Gastrocnemius medialis (tissue), 4 donors: ENCODE data around the gene TUBB4B. TPM values are rescaled to one million over a fixed set of nuclear protein-coding genes. Genes with fewer than 3 reads are reported as not detected.

Source experiments
- ATAC-seq, 2 donors: fragments of 150-250 bp; one replicate each; pipeline ENCODE4 v1.9.1; 2016
- DNase-seq, 2 donors: peaks; one replicate each; pipeline ENCODE4 v3.0.0-alpha.2; 2019
- H3K27ac ChIP-seq, 4 donors: fragments of 200-600 bp; sonication (generic); 1 replicate in 1 of 4; 2 replicates in 3 of 4; pipeline ENCODE4 v1.5.1; 2016 to 2018; ENCODE audit warnings: mild to moderate bottlenecking in 2 of 4, moderate library complexity in 1 of 4
- H3K27me3 ChIP-seq, 3 donors: fragments of 200-600 bp; sonication (generic) in 2 of 3; 1 replicate in 1 of 3; 2 replicates in 2 of 3; pipeline versions ENCODE4 v1.5.1 to v1.6.0; 2016 to 2019; ENCODE audit warnings: mild to moderate bottlenecking in 1 of 3, moderate library complexity in 1 of 3
- H3K36me3 ChIP-seq, 2 donors: fragments of 200-600 bp; sonication (generic) in 1 of 2; one replicate each; pipeline ENCODE4 v1.5.1; 2017 to 2018
- H3K4me1 ChIP-seq, 2 donors: fragments of 200-600 bp; sonication (generic) in 1 of 2; one replicate each; pipeline ENCODE4 v1.5.1; 2016 to 2017; ENCODE audit warnings: mild to moderate bottlenecking in 2 of 2
- H3K4me3 ChIP-seq, 4 donors: fragments of 200-600 bp; sonication (generic) in 3 of 4; 1 replicate in 1 of 4; 2 replicates in 3 of 4; pipeline ENCODE4 v1.5.1; 2016 to 2019; ENCODE audit warnings: mild to moderate bottlenecking in 2 of 4
- H3K9me3 ChIP-seq, 3 donors: fragments of 200-600 bp; sonication (generic) in 2 of 3; 1 replicate in 1 of 3; 2 replicates in 2 of 3; pipeline ENCODE4 v1.5.1; 2016 to 2019
- POLR2A ChIP-seq, 2 donors: fragments of 450-650 bp; IDR thresholded peaks; one replicate each; pipeline ENCODE4 v1.6.1; 2017; ENCODE audit warnings: antibody characterized with exemption in 2 of 2, mild to moderate bottlenecking in 2 of 2, moderate library complexity in 2 of 2
- in situ Hi-C, 4 donors: fragments of 200-750 bp; cut with MboI; loops; one replicate each; pipeline versions ENCODE4 v1.15.0 to v1.8.0; 2017; ENCODE audit warnings: low sequenced_read_pairs in 4 of 4
- intact Hi-C: fragments of 100-400 bp; cut with DNase I; formaldehyde crosslinking; loops from one replicate; pipeline ENCODE4 v1.15.1; 2023; ENCODE audit warnings: low total_unique reads
- total RNA-seq, 4 donors: library from RNA; depleted of rRNA; stranded (reverse); fragments of >200 nt; gene quantifications; one replicate each; pipeline versions ENCODE4 v1.1.0 to v1.2.3, GENCODE V29; 2016
- TF ChIP-seq, protein P1 (sequence below), 5 experiments: fragments of 450-650 bp in 3 of 5; fragments of 200-600 bp in 2 of 5; sonication (generic) in 2 of 5; IDR thresholded peaks in 4 of 5; conservative IDR thresholded peaks in 1 of 5; 1 replicate in 4 of 5; 2 replicates in 1 of 5; pipeline ENCODE4 v1.5.1; 2016 to 2019; ENCODE audit warnings: antibody characterized with exemption in 5 of 5, mild to moderate bottlenecking in 3 of 5, moderate library complexity in 3 of 5

TUBB4B gene
- total RNA-seq, 4 donors from 2014 or later = 222 to 495 (median 363) TPM

DNA sequence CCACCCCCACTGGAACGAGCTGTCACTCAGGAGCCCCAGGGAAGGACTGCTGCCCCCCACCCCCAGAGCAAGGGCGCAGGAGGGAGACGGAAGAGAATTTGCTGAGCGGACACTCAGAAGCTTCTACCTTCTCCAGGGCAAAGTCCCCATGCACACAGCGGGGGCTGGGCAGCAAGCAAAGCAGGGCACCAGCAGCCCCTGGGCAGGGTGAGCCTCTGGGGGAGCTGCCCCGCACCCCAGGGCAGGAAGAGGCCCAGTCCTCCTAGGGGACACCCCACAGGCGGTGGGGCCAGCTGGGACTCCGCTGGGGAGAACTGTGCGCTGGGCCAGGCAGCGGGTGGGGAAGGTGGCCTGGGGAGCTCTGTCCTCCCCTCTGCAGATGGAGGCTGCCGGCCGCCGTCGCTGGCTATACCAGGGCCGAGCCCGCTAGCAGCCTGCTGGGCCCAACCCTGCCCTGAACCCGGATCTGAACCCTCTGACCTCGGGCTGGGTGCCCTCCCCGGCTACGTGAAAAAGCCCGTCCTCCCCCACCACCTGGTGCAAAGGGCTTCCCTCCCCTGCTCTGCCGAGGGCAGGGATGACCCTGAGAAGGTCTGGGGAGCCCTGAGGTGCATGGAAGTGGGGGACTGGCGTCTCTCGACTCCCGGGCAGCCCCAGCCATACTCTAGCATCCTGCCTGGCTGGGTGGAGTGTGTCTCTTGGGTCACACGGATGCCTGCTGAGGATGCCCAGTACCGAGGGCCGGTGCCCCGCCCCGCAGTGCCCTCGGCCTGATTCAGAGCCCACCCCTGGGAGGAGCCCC is 11.0 kb upstream of the TUBB4B start:
- in situ Hi-C loops (loop anchor here in 3 of 4 donors (10.0 kb wide), 2 partner anchors 105 to 115 kb away; partner anchors contain the start of gene DPP7 (in 2 of the 3)), intact Hi-C loops (loop anchor here (10.0 kb wide), 1 partner anchor 445 kb away; no protein-coding TSS in a partner anchor)
- Histone ChIP-seq H3K4me1 (no peaks in the 10 kb centered on the region), H3K27ac (no peak overlapping the region), H3K36me3 (no peaks in the 10 kb centered on the region), H3K27me3 (peaks cover 28 to 55% (median 31%) of the 10 kb centered on the region in 3 donors), H3K4me3 (no peak overlapping the region), H3K9me3 (no peaks in the 10 kb centered on the region)
- DNase-seq = no peak
- no peak for ATAC-seq
- TF ChIP-seq, protein P1, sequence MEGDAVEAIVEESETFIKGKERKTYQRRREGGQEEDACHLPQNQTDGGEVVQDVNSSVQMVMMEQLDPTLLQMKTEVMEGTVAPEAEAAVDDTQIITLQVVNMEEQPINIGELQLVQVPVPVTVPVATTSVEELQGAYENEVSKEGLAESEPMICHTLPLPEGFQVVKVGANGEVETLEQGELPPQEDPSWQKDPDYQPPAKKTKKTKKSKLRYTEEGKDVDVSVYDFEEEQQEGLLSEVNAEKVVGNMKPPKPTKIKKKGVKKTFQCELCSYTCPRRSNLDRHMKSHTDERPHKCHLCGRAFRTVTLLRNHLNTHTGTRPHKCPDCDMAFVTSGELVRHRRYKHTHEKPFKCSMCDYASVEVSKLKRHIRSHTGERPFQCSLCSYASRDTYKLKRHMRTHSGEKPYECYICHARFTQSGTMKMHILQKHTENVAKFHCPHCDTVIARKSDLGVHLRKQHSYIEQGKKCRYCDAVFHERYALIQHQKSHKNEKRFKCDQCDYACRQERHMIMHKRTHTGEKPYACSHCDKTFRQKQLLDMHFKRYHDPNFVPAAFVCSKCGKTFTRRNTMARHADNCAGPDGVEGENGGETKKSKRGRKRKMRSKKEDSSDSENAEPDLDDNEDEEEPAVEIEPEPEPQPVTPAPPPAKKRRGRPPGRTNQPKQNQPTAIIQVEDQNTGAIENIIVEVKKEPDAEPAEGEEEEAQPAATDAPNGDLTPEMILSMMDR (IDR thresholded peaks at IDR 0.05 in 4 of 5, conservative IDR thresholded peaks at IDR 0.05 in 1 of 5) = no peak
- no peak for TF ChIP-seq POLR2A (IDR thresholded peaks at IDR 0.05)

DNA sequence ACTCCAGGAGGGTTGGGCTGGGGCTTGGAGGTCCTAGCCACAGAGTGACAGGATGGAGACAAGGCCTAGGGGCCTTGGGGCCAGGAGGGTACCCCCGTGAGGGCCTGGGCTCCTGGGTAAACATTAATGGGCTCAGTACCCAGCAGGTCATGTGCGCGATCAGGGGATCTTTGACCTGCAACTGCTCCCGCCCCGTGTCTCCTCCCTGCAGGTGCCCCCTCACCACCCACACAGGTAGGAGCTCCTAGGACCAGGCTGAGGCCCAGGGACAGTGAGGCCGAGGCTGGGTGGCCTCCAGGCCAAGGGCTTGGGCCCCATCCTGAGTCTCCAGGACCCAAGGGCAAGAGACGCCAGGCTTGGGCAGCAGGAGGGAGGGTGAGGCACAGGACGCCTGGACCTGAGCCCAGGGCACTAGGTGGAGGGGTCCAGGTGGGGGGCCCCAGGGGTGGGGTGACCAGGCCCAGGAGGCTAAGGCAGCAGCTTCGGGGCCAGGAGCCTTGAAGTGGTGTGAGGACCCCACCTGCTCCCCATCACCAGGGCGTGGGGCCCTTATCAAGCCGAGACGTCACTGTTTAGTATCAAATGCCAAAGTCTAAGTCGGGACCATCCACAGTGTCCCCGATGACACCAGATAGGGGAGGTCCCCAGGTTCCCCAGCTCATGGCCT is 10.2 kb upstream of the TUBB4B start, which contains the start of gene SLC34A3:
SLC34A3 (plus strand) TSS at position 197 of the 667 bp plus-strand sequence. CDS start 802 bp downstream, outside the sequence.
- no peak within 1 kb of the TSS for H3K4me3 ChIP-seq
- in situ Hi-C loops = loop anchor here in 2 of 4 donors (10.0 kb wide), 1 partner anchor 116 kb away; the partner anchor contains the start of gene DPP7 (in 2 of the 2)

DNA sequence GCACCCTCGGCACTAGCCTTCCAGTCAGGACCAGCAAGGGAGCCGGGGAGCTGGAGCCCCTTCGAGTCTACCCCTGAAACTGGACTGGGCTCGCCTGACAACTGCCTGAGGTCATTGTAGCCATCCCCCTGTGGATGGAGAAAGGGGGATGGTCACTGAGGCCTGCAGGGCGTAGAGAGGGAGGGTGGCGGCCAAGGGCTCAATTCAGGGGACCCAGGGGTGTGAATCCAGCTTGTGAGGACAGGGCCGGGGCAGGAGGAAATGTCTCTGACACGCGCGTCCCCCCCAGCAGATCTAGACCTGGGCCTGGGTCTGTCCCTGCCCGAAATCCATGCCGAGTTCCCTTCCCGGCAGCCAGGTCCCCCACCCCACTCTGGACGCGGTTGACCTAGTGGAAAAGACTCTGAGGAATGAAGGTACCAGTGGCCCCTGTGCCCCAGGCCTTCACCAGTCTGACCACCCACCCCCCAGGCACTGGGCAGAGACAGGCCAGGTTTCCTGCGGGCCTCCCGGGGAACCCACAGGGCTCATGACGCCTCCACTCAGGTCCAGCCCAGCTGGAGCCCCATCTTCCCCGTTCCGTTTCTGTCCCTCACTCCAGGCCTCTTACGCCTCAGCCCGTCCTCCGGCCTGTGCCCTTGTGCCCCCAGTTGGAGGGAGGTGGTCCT is 9.6 kb upstream of the TUBB4B start:
- H3K27ac ChIP-seq = no peak overlapping the region
- TF ChIP-seq, protein P1 (IDR thresholded peaks at IDR 0.05 in 4 of 5, conservative IDR thresholded peaks at IDR 0.05 in 1 of 5) = no peak
- TF ChIP-seq POLR2A (IDR thresholded peaks at IDR 0.05) = no peak
- no peak overlapping the region for H3K4me3 ChIP-seq
- DNase-seq (no peak), ATAC-seq (no peak)
- H3K36me3 ChIP-seq = no peaks in the 10 kb centered on the region
- peaks cover 28 to 55% (median 31%) of the 10 kb centered on the region in 3 donors for H3K27me3 ChIP-seq
- intact Hi-C loops = loop anchor here (10.0 kb wide), 1 partner anchor 447 kb away; no protein-coding TSS in a partner anchor
- H3K9me3 ChIP-seq = no peaks in the 10 kb centered on the region
- in situ Hi-C loops = loop anchor here in 2 of 4 donors (10.0 kb wide), 1 partner anchor 117 kb away; the partner anchor contains the start of gene DPP7 (in 2 of the 2)
- peaks cover 6 to 12% of the 10 kb centered on the region in 2 donors for H3K4me1 ChIP-seq

More for the DNA sequence above, 10.2 kb upstream of the TUBB4B start, which contains the start of gene SLC34A3:
- TF ChIP-seq, protein P1 (IDR thresholded peaks at IDR 0.05 in 4 of 5, conservative IDR thresholded peaks at IDR 0.05 in 1 of 5) = no peak
- TF ChIP-seq POLR2A (IDR thresholded peaks at IDR 0.05) = no peak
- H3K27me3 ChIP-seq = peaks cover 28 to 55% (median 31%) of the 10 kb centered on the region in 3 donors
- H3K9me3 ChIP-seq = no peaks in the 10 kb centered on the region
- no peak within 1 kb of the TSS for H3K27ac ChIP-seq
- intact Hi-C loops = loop anchor here (10.0 kb wide), 1 partner anchor 446 kb away; no protein-coding TSS in a partner anchor
- H3K4me1 ChIP-seq = peaks cover under 1 to 5% of the 10 kb centered on the region in 2 donors
- ATAC-seq (no peak), DNase-seq (no peak)
- H3K36me3 ChIP-seq = no peaks in the 10 kb centered on the region

DNA sequence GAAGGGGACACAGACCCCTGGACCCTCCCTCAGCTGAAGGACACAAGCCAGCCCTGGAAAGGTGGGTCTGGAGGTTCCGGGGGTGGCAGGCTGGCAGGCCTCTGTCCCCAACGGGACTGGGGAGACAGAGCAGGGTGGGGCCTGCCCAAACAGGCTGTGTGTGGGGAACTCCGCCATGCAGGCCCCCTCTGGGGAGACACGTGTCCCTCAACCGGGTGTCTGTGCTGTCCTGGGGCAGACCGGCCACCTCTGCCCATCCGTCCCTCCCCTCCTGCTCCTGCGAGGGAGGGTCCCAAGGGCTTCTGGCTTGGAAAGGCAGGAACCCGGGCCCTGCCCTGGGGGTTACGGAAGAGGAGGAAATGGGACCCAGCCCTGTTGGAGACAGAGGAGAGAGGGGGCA is 9.0 kb upstream of the TUBB4B start:
- H3K4me1 ChIP-seq = peaks cover 12 to 18% of the 10 kb centered on the region in 2 donors
- TF ChIP-seq POLR2A (IDR thresholded peaks at IDR 0.05) = no peak
- TF ChIP-seq, protein P1 (IDR thresholded peaks at IDR 0.05 in 4 of 5, conservative IDR thresholded peaks at IDR 0.05 in 1 of 5) = no peak
- DNase-seq (no peak), ATAC-seq (no peak)
- intact Hi-C loops (loop anchor here (10.0 kb wide), 1 partner anchor 447 kb away; no protein-coding TSS in a partner anchor), in situ Hi-C loops (loop anchor here in 2 of 4 donors (10.0 kb wide), 1 partner anchor 117 kb away; the partner anchor contains the start of gene DPP7 (in 2 of the 2))
- H3K27ac ChIP-seq = no peak overlapping the region
- H3K9me3 ChIP-seq = no peaks in the 10 kb centered on the region
- peaks cover 28 to 55% (median 29%) of the 10 kb centered on the region in 3 donors for H3K27me3 ChIP-seq
- no peak overlapping the region for H3K4me3 ChIP-seq
- H3K36me3 ChIP-seq = no peaks in the 10 kb centered on the region
